ENCODE data around the gene FAM193B. TPM values are rescaled to one million over a fixed set of nuclear protein-coding genes. Genes with fewer than 3 reads are reported as not detected.
A peak's percentile ranks its signal among the peaks of the same experiment; 100 is the strongest.

Gene FAM193B
- total and polyA plus RNA-seq, 2 donors (not counting 1 experiment from before 2014, with no cell fraction given), result 227 to 301 TPM

- Histone ChIP-seq H3K4me2 (replicated peaks; ENCODE audit: low read depth, low read length, poor library complexity, severe bottlenecking) (peak overlapping the region; percentile 19), H2AFZ (ENCODE audit: insufficient read depth, low read depth, low read length, poor library complexity, severe bottlenecking) (peak overlapping the region; percentile 45), H3K36me3 (replicated peaks in 1 of 2; ENCODE audit: control extremely low read depth in 1 of 2, control insufficient read depth in 1 of 2, extremely low read depth in 1 of 2, insufficient read depth in 2 of 2, low read length in 1 of 2) (no peaks in the 10 kb centered on the region), H4K20me1 (ENCODE audit: control insufficient read depth, insufficient read depth, low read length, poor library complexity, severe bottlenecking) (no peaks in the 10 kb centered on the region), H3K9ac (ENCODE audit: low read length) (no peak overlapping the region), H3K4me3 (ENCODE audit: control extremely low read depth in 1 of 5, extremely low read depth in 1 of 5, insufficient read depth in 1 of 5, low read depth in 2 of 5, low read length in 4 of 5) (no peak overlapping the region), H3K27ac (ENCODE audit: low read length in 2 of 2) (peak overlapping the region in 1 of 2 donors; percentile 3), H3K27me3 (replicated peaks in 1 of 4; ENCODE audit: control extremely low read depth in 1 of 4, control insufficient read depth in 3 of 4, insufficient read depth in 4 of 4, low read length in 3 of 4) (peaks cover 0 to 5% (median 1%) of the 10 kb centered on the region in 4 experiments), H3K79me2 (ENCODE audit: control insufficient read depth, insufficient read depth, low read length) (no peaks in the 10 kb centered on the region), H3K4me1 (ENCODE audit: control insufficient read depth in 2 of 2, insufficient read depth in 2 of 2, low read length in 2 of 2) (peaks cover 14 to 25% of the 10 kb centered on the region in 2 donors), H3K9me3 (ENCODE audit: control extremely low read depth in 1 of 3, control insufficient read depth in 2 of 3, insufficient read depth in 1 of 3, low read length in 2 of 3) (no peaks in the 10 kb centered on the region)
- Mint-ChIP-seq H3K27ac (peak overlapping the region; percentile 81), H3K4me3 (peak overlapping the region; percentile 34), H3K9me3 (ENCODE audit: insufficient read depth) (no peaks in the 10 kb centered on the region), H3K27me3 (peaks cover 4% of the 10 kb centered on the region), H3K4me1 (peaks cover 30% of the 10 kb centered on the region)
- POLR2A ChIA-PET, result interaction anchor here (1.0 kb wide), 1 partner anchor 31 kb away, joined by 3 read pairs; the partner anchor contains the start of gene DOK3
- ATAC-seq (ENCODE audit: low read depth) (peak; percentile 62), DNase-seq (peak; percentile 56)
- 38% methylated on average over 16 of the region's 18 CpGs for WGBS (ENCODE audit: insufficient coverage)
- no peak for TF ChIP-seq CTCF (IDR thresholded peaks at IDR 0.05)
- TF ChIP-seq EZH2 (IDR thresholded peaks at IDR 0.05; ENCODE audit: borderline replicate concordance, insufficient read depth, low read depth, low read length, poor library complexity, severe bottlenecking), result no peak
- intact Hi-C loops (cut with micrococcal nuclease), result no loop called here
- CTCF ChIA-PET, result interaction anchor here (0.6 to 2.7 kb wide), 6 partner anchors 22 to 145 kb away, joined by 3 to 12 read pairs (median 6); no protein-coding TSS in a partner anchor
These were observed 75.4 kb downstream of the FAM193B start for GRCh38 chr5:177478711-177479646.
